Measurements from ENCODE around the gene STAT5B. TPM values are rescaled to one million over a fixed set of nuclear protein-coding genes. Genes with fewer than 3 reads are reported as not detected.
A peak's percentile ranks its signal among the peaks of the same experiment; 100 is the strongest.
"Not testable (repeated sequence)": the region's sequence is repeated elsewhere in the genome, so short reads cannot be mapped to it uniquely, and the experiment has no call there.

STAT5B gene
- polyA plus RNA-seq, 3 donors = 40.2 to 54.1 (median 43.5) TPM

- no peak for DNase-seq (ENCODE audit: extremely low read depth in 1 of 11, low read depth in 9 of 11, low spot score in 4 of 11)
Measured at GRCh38 chr17:42192189-42193126, 83.7 kb downstream of the STAT5B start.

GRCh38 chr17:42191275-42191608 is 84.9 kb downstream of the STAT5B start:
- DNase-seq (ENCODE audit: extremely low read depth in 1 of 11, low read depth in 9 of 11, low spot score in 4 of 11) = no peak

- DNase-seq (ENCODE audit: extremely low read depth in 1 of 11, low read depth in 9 of 11, low spot score in 4 of 11) = no peak
Measured at GRCh38 chr17:42190491-42191274, 85.5 kb downstream of the STAT5B start.

DNA sequence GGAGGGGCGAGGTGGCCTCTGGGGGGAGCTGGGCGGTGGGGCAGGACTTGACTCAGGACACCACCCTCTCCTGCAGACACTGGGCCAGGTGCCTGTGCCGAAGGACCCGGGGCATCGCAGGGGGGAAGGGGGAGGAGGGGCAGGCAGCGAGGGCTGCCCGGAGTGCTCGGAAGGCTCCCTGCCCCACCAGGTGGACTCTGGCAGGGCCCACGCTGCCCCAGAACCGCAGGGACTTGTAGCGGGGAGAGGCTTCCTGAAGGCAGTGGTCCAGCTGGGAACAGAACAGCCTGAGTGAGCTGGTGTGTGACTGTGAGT is 86.6 kb downstream of the STAT5B start:
- no peak for DNase-seq (ENCODE audit: extremely low read depth in 1 of 11, low read depth in 9 of 11, low spot score in 4 of 11)

DNA sequence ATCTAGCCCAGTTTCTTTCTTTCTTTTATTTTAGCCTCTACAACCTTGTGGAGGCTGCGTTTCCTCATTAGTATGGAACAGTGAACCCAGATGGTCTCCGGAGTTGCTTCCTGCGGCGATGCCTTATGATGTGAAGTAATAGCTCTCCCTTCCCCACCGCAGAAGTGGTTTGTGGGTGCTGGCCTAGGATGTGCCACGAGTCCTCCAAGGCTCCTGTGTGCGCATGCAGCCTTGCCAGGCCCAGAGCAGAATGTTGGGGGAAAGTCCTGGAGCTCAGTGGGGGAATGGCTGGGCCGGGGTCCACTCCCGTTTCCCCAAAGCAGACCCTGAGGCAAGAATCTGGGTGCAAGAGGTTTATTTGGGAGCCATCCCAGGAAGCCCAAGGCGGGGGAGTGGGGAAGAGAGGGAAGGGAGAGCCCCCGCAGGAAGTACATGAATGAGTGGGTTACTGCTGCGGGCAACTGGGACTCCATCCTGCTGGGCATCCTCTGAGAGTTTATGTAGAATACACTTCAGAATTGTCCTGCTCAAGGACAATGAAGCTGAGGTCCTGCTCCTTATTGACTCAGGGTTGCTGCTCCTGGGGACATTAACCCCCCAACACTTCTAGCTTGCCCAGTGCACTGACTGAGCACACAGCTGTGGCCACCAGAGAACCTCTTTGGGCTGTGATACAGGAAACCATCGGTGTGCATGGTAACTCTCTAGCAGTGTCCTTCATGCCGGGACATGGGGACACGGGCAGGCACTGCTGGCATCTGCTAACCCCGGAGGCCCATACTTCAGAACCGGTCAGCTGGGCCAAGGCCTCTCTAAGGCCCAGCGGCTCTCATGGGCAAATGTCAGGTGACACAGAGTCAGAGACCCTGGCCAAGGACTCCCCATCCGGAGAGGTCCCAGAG is 87.2 kb downstream of the STAT5B start:
- DNase-seq (ENCODE audit: extremely low read depth in 1 of 11, low read depth in 9 of 11, low spot score in 4 of 11) = no peak

DNA sequence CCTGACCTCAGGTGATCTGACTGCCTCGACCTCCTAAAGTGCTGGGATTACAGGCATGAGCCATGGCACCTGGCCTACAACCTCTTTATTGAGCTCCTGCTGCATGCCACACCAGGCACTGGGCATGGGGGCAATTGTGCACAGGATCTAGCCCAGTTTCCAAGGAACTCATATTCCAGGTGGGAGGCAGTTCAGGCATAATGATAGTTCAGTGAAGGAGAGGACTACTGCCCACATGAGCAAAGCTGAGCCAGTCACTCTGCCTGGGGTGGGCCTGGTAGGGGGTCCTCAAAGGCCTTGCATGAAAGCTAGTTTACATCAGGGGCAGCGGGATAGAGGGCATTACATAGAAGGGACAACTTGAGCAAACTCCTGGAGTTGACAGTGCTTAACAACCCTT is 88.4 kb downstream of the STAT5B start:
- no peak for DNase-seq (ENCODE audit: extremely low read depth in 1 of 11, low read depth in 9 of 11, low spot score in 4 of 11)

- DNase-seq (ENCODE audit: extremely low read depth in 1 of 11, low read depth in 9 of 11, low spot score in 4 of 11) = not testable (repeated sequence)
Measured at GRCh38 chr17:42186191-42186590, 90.0 kb downstream of the STAT5B start.

- no peak for DNase-seq (ENCODE audit: extremely low read depth in 1 of 11, low read depth in 9 of 11, low spot score in 4 of 11)
Measured at GRCh38 chr17:42185621-42185930, 90.6 kb downstream of the STAT5B start.

DNA sequence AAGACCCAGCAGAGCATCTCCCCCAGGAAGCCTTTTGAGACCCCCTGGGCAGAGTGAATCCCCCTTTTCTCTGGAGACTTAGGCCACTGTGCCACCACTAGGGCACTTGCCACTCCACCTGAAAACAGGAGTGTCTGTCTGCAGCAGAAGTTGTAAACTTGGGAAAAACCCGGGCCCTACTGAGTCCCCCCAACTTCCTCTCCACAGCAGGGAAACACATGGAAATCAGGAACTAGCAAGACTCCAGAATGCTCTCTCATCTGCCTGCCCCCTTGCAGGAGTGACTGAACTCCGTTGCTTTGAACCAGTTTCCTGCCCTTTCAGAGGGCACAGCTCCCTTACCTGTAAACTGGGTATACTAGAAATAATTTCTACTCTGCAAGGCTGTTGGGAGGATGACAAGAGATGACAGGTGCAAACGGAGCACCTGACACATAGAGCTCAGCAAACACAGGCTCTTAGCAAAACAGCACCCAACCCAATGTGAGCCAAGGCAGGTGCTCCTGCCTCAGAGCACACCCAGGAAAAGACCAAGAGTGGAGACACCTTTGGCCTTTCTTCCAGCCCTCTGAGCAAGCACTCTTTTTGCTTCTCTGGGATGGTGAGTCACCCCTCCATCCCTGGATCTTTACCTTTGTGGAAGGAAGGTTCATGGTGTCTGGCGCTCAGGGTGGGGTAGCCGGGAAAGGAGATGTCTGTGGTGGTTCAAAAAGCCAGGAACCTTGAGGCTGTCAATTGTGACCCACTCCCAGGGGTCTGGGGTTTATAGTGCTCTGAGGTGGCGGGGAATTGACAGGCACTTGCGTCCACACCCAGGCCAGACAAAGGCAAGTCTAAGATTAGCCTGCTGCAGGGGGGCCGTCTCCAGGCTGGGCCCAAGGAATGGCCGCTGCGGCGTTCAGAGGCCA is 91.2 kb downstream of the STAT5B start, which contains the start of gene HCRT:
Gene HCRT, minus strand, starts transcription at position 740 of the 908 bp plus-strand sequence. Its CDS starts 87 bp downstream, at position 653.
- DNase-seq (ENCODE audit: extremely low read depth in 1 of 11, low read depth in 9 of 11, low spot score in 4 of 11) = no peak

GRCh38 chr17:42183741-42184711 is 92.2 kb downstream of the STAT5B start:
- peak in 9 of 11 donors; percentile 41 to 70 (median 58) for DNase-seq (ENCODE audit: extremely low read depth in 1 of 11, low read depth in 9 of 11, low spot score in 4 of 11)

DNA sequence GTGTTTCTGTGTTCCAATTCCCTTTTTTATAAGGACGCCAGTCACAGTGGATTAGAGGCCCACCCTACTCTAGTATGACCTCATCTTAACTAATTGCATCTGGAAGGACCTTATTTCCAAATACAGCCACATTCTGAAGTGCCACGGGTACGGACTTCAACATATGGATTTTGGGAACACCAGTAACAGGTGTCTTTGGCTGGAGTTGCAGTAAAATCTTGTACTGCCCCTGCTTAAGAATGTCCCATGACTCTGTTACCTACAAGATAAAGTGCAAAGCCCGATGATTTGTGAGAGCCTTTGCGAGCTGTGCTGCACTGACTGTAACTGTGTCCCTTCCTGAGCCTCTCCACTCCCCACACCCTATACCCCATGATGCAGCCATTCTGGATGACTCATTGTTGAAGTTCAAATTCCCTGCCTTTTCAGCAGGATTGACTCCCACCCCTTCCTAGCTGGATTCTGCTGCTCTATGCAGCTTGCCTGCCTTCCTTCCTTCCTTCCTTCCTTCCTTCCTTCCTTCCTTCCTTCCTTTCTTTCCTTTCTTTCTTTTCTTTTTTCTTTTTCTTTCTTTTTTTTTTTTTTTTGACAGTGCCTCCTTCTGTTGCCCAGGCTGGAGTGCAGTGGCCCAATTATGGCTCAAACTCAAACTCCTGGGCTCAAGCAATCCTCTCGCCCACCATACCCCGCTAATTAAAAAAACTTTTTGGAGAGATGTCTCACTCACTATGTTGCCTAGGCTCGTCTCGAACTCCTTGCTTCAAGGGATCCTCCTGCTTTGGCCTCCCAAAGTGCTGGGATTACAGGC is 93.1 kb downstream of the STAT5B start:
- DNase-seq (ENCODE audit: extremely low read depth in 1 of 11, low read depth in 9 of 11, low spot score in 4 of 11) = no peak

DNA sequence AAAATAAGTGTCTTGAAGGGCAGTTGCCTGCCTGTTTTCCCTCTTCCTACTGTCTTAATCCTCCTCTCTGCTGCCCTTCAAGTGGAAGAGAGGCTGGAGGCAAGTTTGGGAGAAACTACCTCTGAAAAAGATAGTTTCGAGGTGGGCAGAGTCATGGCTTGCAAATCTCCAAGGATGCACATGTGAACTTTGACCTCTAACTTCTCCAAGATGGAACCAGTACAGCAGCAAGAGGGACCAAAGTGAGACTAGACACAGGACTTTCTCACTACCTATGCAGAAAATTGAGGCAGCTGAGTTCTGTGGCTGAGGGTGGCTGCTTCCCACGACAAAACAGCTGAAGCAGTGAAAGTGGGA is 94.4 kb downstream of the STAT5B start:
- DNase-seq (ENCODE audit: extremely low read depth in 1 of 11, low read depth in 9 of 11, low spot score in 4 of 11) = no peak

DNA sequence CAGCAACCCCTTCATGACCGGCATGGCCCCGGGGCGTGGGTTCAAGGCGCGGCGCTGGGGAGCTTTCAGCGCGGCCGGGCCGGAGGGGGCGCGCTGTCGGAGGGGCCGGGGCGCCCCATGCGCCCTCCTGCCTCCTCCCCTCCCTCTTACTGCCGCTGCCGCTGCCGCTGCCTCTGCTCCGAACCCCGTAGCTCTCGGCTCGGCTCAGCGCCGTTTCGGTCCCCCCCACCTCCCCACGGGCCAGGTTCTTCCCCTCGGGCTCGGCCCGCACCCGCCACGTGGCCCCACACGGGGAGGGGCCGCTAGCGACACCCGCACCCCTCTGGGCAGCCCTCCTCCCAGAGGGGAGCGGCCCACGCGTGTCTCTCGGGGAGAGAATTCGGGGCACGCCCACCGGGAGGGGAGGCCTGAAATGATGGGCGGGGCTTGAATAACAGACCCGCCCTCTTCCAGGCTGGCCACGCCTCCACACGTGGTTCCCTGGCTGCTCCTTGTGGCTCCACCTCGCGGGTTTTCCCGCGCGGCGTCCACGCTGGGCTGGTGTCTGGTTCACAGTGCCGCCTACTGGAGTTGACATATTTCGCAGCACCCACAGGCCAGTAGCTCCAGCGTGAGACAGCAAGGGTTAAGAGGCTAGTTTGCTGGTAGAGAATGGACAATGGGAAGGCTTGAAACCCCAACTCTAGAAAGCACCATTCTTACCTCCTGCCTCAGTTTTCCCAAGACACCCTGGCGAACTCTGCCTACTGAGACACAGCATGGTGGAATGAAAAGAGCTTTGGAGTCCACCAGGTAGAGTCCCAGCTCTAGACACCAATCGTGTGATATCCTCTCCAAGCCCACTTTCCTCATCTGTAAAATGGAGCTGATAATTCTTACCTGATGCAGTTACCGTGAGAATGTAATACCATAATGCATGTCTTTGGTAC is 95.0 kb downstream of the STAT5B start, which contains the start of gene KCNH4:
Gene KCNH4, minus strand, starts transcription at position 221 of the 929 bp plus-strand sequence. Its CDS starts 197 bp downstream, at position 24.
- peak in 3 of 11 donors; percentile 21 to 32 (median 22) for DNase-seq (ENCODE audit: extremely low read depth in 1 of 11, low read depth in 9 of 11, low spot score in 4 of 11)

- DNase-seq (ENCODE audit: extremely low read depth in 1 of 11, low read depth in 9 of 11, low spot score in 4 of 11) = no peak
Measured at GRCh38 chr17:42180411-42180921, 95.7 kb downstream of the STAT5B start.

DNA sequence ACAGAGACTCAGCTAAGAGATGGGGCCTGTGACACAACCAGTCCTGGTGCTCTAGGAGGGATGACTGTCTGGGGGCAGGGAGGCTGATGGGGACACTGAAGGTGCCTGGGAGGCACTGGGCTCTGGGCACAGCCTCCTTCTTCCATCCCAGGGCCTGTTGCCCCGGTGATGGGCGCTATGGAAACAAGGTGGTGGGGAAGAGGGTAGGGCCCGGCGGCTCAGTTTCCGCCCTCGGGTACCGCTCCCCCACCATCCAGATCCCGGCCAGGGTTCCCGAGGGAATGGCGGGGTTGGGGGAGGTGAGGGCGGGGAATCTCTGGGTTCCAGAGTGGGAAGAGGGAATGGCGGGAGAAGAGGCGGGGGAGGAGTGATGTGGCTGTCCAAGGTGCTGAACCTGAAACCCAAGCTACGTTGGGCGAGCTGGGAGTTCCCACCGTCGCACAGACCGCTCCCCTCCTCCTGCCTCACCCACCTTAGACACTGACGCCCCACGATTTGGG is 96.2 kb downstream of the STAT5B start:
- peak in 8 of 11 donors; percentile 33 to 67 (median 64) for DNase-seq (ENCODE audit: extremely low read depth in 1 of 11, low read depth in 9 of 11, low spot score in 4 of 11)

Data from renal cortex interstitium (tissue), 11 donors.